Measurements from ENCODE around the gene IQCE.

DNA sequence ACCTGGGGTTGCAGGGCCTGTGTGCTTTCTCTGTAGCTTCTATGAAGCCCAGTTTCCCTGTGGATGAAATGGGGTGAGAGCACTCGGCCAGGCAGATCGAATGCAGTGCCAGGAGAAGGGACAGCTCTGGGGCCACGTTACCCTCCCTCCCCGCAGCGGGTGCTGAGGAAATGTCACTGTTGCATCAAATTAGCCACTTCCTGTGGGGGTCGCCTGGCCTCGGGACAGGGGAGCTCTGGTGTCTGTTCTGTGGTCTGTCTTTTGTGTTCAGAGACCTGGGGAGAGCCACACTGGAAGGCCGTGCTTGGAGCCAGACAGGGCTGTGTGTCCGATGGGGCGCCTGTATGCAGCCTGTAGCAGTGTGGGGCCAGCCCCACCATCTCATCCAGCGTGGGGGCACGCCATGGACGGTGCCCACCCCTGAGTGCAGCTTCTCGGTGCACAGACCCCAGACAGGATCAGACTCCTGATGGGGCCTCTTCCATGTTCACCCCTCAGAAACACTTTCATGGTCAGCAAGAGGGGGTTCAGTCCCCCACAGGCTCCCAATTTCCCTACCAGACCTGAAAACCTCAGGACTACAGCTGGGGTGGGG is 86.6 kb downstream of the IQCE start:
- TF ChIP-seq, protein P1, sequence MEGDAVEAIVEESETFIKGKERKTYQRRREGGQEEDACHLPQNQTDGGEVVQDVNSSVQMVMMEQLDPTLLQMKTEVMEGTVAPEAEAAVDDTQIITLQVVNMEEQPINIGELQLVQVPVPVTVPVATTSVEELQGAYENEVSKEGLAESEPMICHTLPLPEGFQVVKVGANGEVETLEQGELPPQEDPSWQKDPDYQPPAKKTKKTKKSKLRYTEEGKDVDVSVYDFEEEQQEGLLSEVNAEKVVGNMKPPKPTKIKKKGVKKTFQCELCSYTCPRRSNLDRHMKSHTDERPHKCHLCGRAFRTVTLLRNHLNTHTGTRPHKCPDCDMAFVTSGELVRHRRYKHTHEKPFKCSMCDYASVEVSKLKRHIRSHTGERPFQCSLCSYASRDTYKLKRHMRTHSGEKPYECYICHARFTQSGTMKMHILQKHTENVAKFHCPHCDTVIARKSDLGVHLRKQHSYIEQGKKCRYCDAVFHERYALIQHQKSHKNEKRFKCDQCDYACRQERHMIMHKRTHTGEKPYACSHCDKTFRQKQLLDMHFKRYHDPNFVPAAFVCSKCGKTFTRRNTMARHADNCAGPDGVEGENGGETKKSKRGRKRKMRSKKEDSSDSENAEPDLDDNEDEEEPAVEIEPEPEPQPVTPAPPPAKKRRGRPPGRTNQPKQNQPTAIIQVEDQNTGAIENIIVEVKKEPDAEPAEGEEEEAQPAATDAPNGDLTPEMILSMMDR (IDR thresholded peaks at IDR 0.05), result no peak
- no peak for TF ChIP-seq SIN3A (IDR thresholded peaks at IDR 0.05; ENCODE audit: borderline replicate concordance, insufficient read depth, low read depth, low read length)
- no peak for TF ChIP-seq POLR2AphosphoS5 (IDR thresholded peaks at IDR 0.05; ENCODE audit: low read depth, low read length)
